Mesodermal cell (in vitro differentiated cells): ENCODE measurements around the gene KMT2E.

ENCODE experiments used
- H3K27ac ChIP-seq: 2 replicates; pipeline ENCODE4 v1.7.0; 2013; ENCODE audit warnings: mild to moderate bottlenecking, low read depth, low read length, moderate library complexity; ENCODE audit not compliant: severe bottlenecking
- H3K36me3 ChIP-seq: 2 replicates; pipeline ENCODE4 v1.7.1; 2013; ENCODE audit warnings: mild to moderate bottlenecking, low read length, moderate library complexity; ENCODE audit not compliant: control insufficient read depth, insufficient read depth
- H3K4me1 ChIP-seq: one replicate; pipeline ENCODE4 v1.7.1; 2013; ENCODE audit warnings: mild to moderate bottlenecking, low read length; ENCODE audit not compliant: insufficient read depth, control insufficient read depth, poor library complexity, severe bottlenecking
- H3K4me3 ChIP-seq: 2 replicates; pipeline ENCODE4 v1.7.0; 2013; ENCODE audit warnings: low read length, control low read depth, mild to moderate bottlenecking; ENCODE audit not compliant: insufficient read depth, poor library complexity, severe bottlenecking; ENCODE audit errors: extremely low read depth
- H3K9me3 ChIP-seq: 2 replicates; pipeline ENCODE4 v1.7.1; 2013; ENCODE audit warnings: mild to moderate bottlenecking, low read length, moderate library complexity; ENCODE audit not compliant: control insufficient read depth
- WGBS, 2 experiments: methylation state at CpG; one replicate each; pipeline ENCODE4 v1.1.5; 2013; ENCODE audit warnings: missing lambda C conversion rate in 2 of 2; ENCODE audit not compliant: insufficient coverage in 2 of 2; 5-methylcytosine and 5-hydroxymethylcytosine counted together

The KMT2E gene

GRCh38 chr7:105105579-105105978 is 91.6 kb downstream of the KMT2E start:
- H3K36me3 ChIP-seq = peaks cover 82% of the 10 kb centered on the region
- no peaks in the 10 kb centered on the region for H3K9me3 ChIP-seq
- H3K27ac ChIP-seq = peak overlapping the region; percentile 30
- H3K4me1 ChIP-seq = no peaks in the 10 kb centered on the region
- no peak overlapping the region for H3K4me3 ChIP-seq
- WGBS, 2 experiments = no CpG with 5 or more reads among the region's 2 CpGs

- Histone ChIP-seq H3K4me3 (no peak overlapping the region), H3K9me3 (no peaks in the 10 kb centered on the region), H3K36me3 (peaks cover 83% of the 10 kb centered on the region), H3K4me1 (no peaks in the 10 kb centered on the region), H3K27ac (no peak overlapping the region)
- WGBS, 2 experiments = 88 to 100% methylated on average over 2 of the region's 6 CpGs
Observed at GRCh38 chr7:105106473-105106872, 92.5 kb downstream of the KMT2E start.

- 91 to 98% methylated on average over 7 of the region's 9 CpGs for WGBS, 2 experiments
- Histone ChIP-seq H3K4me1 (no peaks in the 10 kb centered on the region), H3K27ac (no peak overlapping the region), H3K4me3 (no peak overlapping the region), H3K9me3 (no peaks in the 10 kb centered on the region), H3K36me3 (peaks cover 89% of the 10 kb centered on the region)
Observed at GRCh38 chr7:105107458-105107857, 93.5 kb downstream of the KMT2E start.

GRCh38 chr7:105112440-105113418 is 98.7 kb downstream of the KMT2E start:
- H3K9me3 ChIP-seq = no peaks in the 10 kb centered on the region
- no peaks in the 10 kb centered on the region for H3K4me1 ChIP-seq
- no peak overlapping the region for H3K27ac ChIP-seq
- no peak overlapping the region for H3K4me3 ChIP-seq
- peaks cover 70% of the 10 kb centered on the region for H3K36me3 ChIP-seq
- WGBS, 2 experiments = 94 to 98% methylated on average over 7 to 11 of the region's 11 CpGs

GRCh38 chr7:105118612-105119600 is 104.9 kb downstream of the KMT2E start:
- Histone ChIP-seq H3K4me3 (no peak overlapping the region), H3K36me3 (peaks cover 51% of the 10 kb centered on the region), H3K27ac (no peak overlapping the region), H3K9me3 (no peaks in the 10 kb centered on the region), H3K4me1 (peaks cover 3% of the 10 kb centered on the region)
- WGBS, 2 experiments = 78 to 93% methylated on average over 6 of the region's 9 CpGs

GRCh38 chr7:105122619-105123018 is 108.6 kb downstream of the KMT2E start:
- H3K9me3 ChIP-seq = no peaks in the 10 kb centered on the region
- WGBS, 2 experiments = 93 to 96% methylated on average over 4 to 6 of the region's 8 CpGs
- H3K4me1 ChIP-seq = peaks cover 3% of the 10 kb centered on the region
- H3K4me3 ChIP-seq = no peak overlapping the region
- peaks cover 54% of the 10 kb centered on the region for H3K36me3 ChIP-seq
- no peak overlapping the region for H3K27ac ChIP-seq

GRCh38 chr7:105125745-105126144 is 111.7 kb downstream of the KMT2E start:
- H3K36me3 ChIP-seq = peaks cover 56% of the 10 kb centered on the region
- H3K9me3 ChIP-seq = no peaks in the 10 kb centered on the region
- H3K27ac ChIP-seq = no peak overlapping the region
- WGBS, 2 experiments = 95 to 96% methylated on average over 11 to 12 of the region's 12 CpGs
- H3K4me1 ChIP-seq = peaks cover 3% of the 10 kb centered on the region
- no peak overlapping the region for H3K4me3 ChIP-seq

- no peak overlapping the region for H3K27ac ChIP-seq
- WGBS, 2 experiments = 88 to 97% methylated on average over 4 of the region's 4 CpGs
- peaks cover 52% of the 10 kb centered on the region for H3K36me3 ChIP-seq
- H3K9me3 ChIP-seq = no peaks in the 10 kb centered on the region
- H3K4me1 ChIP-seq = peaks cover 3% of the 10 kb centered on the region
- no peak overlapping the region for H3K4me3 ChIP-seq
Observed at GRCh38 chr7:105126436-105126975, 112.5 kb downstream of the KMT2E start.

- Histone ChIP-seq H3K9me3 (no peaks in the 10 kb centered on the region), H3K4me1 (peaks cover 7% of the 10 kb centered on the region), H3K36me3 (peaks cover 52% of the 10 kb centered on the region), H3K4me3 (no peak overlapping the region), H3K27ac (no peak overlapping the region)
- 94 to 97% methylated on average over 8 of the region's 8 CpGs for WGBS, 2 experiments
Observed at GRCh38 chr7:105127179-105127578, 113.2 kb downstream of the KMT2E start.

GRCh38 chr7:105130048-105130447 is 116.0 kb downstream of the KMT2E start:
- Histone ChIP-seq H3K9me3 (no peaks in the 10 kb centered on the region), H3K4me3 (no peak overlapping the region), H3K4me1 (peaks cover 4% of the 10 kb centered on the region), H3K36me3 (peaks cover 50% of the 10 kb centered on the region), H3K27ac (no peak overlapping the region)
- WGBS, 2 experiments = 90 to 100% methylated on average over 1 to 2 of the region's 5 CpGs
